Astrocyte of the cerebellum (primary cell): ENCODE measurements around the gene TMEM163.
"Not testable (repeated sequence)": the region's sequence is repeated elsewhere in the genome, so short reads cannot be mapped to it uniquely, and the experiment has no call there.

Experiments
- DNase-seq: peaks from one replicate; pipeline ENCODE4 v3.0.0-alpha.2; 2011; ENCODE audit warnings: low read depth
- H3K4me3 ChIP-seq: 2 replicates; pipeline ENCODE4 v1.5.1; 2011; ENCODE audit warnings: mild to moderate bottlenecking, low read depth, low read length, moderate library complexity
- CTCF ChIP-seq: IDR thresholded peaks from 2 replicates; pipeline ENCODE4 v1.5.1; 2012; ENCODE audit warnings: low read length, low read depth, moderate library complexity, mild to moderate bottlenecking; ENCODE audit errors: missing control alignments
- in situ Hi-C: cut with HindIII; loops from 2 replicates; pipeline ENCODE4 v1.10.0; 2017; ENCODE audit warnings: low sequenced_read_pairs

Gene TMEM163

DNA sequence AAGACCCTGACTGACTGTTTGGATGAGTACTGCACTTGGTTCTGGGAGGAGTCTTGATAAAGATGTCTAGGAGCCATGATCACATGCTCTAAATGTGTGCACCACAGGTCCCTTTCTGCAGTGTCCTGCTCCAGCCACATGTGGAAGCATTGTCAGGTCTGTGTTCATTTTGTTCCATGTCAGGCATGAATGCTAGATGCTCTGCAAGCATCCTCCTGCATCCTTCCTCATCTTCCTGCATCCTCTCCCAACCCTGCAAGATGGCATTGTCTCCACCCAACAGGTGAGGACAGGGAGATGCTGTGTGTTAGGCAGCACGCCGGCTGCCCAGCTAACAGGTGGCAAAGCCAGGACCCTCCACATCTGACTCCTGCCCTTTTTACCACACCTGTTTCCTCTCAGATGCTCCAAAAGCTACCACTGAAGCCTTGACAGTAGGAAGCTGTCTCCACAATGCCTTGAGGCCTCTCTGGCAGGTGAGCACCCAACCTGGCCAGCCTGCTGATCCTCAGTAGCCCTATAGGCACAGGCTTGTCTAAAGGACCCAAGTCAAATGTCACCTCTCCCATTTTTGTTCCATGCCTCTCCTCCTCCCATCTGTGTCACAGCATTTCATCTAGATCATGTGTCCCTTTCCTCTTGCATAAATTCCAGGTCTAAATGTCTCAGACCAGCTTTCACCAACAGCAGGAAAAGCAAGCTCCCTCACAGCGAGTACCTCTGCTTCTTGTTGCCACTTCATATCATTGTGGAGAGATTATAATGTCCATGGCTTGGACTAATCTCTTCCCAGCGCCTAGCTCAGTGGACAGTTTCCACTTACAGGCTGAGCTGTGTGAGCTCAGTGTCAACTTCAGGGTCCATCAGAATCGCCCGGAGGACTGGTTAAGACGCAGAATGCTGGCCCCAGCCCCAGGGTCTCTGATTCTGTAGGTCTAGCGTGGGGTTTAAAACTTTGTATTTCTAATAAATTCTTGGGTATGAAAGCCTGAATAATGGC, 55.0 kb downstream of the TMEM163 start:
- no peak for TF ChIP-seq CTCF
- no peak for DNase-seq
- H3K4me3 ChIP-seq, result no peak overlapping the region
- in situ Hi-C loops, result no loop called here

- H3K4me3 ChIP-seq, result no peak overlapping the region
- in situ Hi-C loops, result no loop called here
- no peak for DNase-seq
- no peak for TF ChIP-seq CTCF
Measured at GRCh38 chr2:134662751-134663150, 56.0 kb downstream of the TMEM163 start.

GRCh38 chr2:134660626-134661402, 58.0 kb downstream of the TMEM163 start:
- no peak for DNase-seq
- no peak overlapping the region for H3K4me3 ChIP-seq
- in situ Hi-C loops, result no loop called here
- TF ChIP-seq CTCF, result no peak

DNA sequence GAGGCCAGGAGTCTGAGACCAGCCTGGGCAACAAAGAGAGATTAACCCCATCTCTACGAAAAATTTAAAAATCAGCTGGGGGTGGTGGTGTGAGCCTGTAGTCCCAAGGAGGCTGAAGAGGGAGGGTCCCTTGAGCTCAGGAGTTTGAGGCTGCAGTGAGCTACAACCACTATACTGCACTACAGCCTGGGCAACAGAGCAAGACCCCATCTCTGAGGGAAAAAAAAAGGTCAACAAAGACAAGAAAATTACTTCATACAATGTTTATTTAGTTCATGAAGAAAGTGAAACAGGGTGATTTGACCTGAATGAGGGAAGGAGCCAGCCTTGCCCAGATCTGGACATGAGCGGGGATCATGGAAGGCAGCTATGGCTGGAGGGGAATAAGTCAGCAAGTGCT, 59.1 kb downstream of the TMEM163 start:
- no peak overlapping the region for H3K4me3 ChIP-seq
- no peak for TF ChIP-seq CTCF
- DNase-seq, result no peak
- in situ Hi-C loops, result no loop called here

DNA sequence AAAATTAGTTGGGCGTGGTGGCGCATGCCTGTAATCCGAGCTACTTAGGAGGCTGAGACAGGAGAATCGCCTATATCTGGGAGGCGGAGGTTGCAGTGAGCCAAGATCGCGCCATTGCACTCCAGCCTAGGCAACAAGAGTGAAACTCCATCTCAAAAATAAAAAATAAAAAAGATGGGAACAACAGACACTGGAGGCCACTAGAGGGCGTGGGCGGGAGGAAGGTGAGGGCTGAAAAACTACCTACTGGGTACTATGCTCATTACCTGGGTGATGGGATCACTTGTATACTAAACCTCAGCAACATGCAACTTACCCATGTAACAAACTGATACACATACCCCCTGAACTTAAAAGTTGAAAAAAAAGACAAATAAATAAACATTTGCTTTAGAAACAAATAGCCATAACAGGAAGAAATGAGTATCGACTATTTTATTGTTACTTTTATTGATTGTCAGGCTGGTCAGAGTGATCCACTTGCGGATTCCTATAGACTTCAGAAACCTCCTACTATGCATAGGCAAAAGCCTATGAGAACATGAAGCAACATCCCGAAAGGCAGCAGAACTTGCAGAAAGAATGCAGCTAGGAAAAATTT, 61.0 kb downstream of the TMEM163 start:
- in situ Hi-C loops, result no loop called here
- peak; percentile 39 for TF ChIP-seq CTCF
- no peak overlapping the region for H3K4me3 ChIP-seq
- no peak for DNase-seq

DNA sequence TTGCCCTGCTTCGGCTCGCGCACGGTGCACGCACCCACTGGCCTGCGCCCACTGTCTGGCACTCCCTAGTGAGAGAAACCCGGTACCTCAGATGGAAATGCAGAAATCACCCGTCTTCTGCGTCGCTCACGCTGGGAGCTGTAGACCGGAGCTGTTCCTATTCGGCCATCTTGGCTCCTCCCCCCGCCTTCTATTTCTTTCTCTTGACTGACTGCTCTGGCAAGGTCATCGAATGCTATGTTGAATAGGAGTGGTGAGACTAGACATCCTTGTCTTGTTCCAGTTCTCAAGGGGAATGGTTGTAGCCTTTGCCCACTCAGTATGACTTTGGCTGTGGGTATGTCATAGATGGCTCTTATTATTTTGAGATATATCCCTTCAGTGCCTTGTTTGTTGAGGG, 62.4 kb downstream of the TMEM163 start:
- in situ Hi-C loops, DNase-seq, H3K4me3 ChIP-seq: not testable (repeated sequence)

DNA sequence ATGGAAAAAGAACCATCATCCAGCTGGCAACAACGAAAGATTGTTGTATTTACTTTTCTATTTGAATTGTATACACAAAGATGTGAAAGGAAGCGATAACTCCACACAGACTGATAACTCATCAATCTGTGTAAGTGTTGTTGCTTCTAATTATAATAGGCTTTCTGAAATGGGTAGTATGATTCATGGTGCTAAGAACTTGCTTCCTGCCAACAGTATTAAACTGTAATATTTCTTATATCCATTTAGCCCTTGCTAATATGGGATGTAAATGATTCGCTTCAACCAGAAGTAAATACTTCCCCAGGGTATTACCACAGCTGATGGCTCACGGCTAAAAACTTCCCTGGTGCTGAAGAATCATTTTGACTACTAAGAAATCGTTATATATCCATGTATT, 70.2 kb downstream of the TMEM163 start:
- in situ Hi-C loops, result no loop called here
- H3K4me3 ChIP-seq, result no peak overlapping the region
- no peak for TF ChIP-seq CTCF
- DNase-seq, result no peak
